HG03469 (cell line): ENCODE data around the gene HAUS8.
"Not testable (repeated sequence)": the region's sequence is repeated elsewhere in the genome, so short reads cannot be mapped to it uniquely, and the experiment has no call there.

Experiments used
- ATAC-seq: cut with Tn5 transposase; IDR thresholded peaks from one replicate; pipeline ENCODE4 v1.9.1; 2021; ENCODE audit warnings: mild to moderate bottlenecking, moderate library complexity, moderate number of reproducible peaks; ENCODE audit not compliant: unreplicated experiment

Gene HAUS8

DNA sequence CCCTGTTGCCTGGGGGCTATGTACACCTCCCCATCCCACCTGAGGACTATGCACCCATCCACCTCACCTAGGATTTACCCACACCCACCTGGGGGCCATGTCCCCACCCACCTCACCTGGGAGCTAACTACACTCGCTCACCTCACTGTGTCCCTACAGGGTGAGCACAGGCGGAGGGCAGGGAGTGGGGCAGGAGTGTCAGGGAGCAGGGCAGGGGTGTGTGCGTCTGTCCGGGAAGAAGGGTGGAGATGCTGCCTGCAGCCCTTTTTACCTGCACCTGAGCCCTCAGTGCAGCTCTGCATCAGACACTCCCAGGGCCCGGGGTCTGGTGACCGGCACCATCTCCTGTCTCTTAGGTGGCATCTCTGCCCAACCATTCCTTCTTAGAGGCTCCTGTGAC, 38.1 kb downstream of the HAUS8 start:
- ATAC-seq: no peak

DNA sequence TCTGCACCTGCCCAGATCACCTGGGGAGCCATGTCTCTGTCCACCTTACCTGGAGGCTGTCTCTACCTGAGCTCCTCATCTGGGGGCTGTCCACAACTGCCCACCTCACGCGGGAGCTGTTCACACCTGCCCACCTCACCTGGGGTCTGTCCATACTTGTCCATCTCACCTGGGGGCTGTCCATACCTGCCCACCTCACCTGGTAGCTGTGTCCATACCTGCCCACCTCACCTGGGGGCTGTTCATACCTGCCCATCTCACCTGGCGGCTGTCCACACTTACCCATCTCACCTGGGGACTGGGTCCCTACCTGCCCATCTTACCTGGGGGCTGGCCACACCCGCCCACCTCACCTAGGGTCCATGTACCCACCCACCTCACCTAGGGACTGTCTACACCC, 38.6 kb downstream of the HAUS8 start:
- ATAC-seq: no peak

DNA sequence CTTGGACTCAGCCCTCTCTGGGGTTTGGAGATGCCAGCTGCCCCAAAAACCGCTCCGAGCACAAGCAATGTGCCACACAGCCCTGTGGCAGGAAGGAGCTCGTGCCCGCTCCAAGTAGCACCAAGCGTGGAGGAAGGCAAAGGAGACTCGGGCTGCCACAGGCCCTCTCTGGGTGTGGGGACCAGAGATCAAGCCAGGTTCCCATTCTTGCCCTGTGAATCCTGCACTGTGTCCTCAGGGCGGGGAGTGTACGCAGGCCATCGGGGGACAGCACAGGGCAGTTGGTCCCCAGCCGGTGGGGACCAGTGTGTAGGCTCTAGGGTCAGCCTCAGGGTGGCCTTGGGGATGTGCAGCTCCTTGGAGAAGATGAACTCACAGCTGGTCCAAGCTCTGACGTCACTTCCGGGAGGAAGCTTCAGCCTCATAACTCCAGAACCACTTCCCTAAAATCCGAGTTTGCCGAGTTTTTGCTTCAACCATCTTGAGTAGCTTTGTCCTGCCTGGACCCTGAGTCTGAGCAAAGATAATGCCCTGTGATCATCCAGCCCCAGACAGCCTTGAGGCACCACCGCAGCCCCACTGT, 39.3 kb downstream of the HAUS8 start:
- no peak for ATAC-seq

DNA sequence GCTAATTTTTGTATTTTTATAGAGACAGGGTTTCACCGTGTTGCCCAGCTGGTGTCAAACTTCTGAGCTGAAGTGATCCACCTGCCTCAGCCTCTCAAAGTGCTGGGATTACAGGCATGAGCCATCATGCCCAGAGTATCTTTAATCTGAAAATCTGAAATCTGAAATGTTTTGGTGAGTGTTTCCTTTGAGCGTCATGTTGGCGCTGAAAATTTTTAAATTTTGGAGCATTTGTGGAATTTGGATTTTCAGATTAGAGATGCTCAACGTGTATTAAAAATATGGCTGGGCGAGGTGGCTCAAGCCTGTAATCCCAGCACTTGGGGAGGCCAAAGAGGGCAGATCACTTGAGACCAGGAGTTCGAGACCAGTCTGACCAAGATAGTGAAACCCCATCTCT, 43.5 kb downstream of the HAUS8 start:
- ATAC-seq: no peak

DNA sequence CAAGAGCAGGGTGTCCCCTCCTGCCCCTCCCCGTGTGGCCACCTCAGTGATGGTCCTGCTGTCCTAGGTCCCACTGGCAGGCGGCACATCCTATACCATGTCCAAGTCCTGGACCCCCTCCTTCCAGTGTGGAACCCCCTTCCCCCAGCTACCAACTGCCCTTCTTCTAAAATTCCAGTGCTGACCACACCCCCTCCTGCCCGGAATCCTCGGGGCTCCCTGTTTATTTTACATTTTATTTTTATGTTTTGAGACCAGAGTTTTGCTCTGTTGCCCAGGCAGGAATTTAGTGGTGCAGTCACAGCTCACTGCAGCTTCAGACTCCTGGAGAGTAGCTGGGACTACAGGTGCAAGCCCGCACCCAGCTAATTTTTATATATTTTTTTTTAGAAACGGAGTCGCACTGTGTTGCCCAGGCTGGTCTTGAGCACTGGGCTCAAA, 47.7 kb downstream of the HAUS8 start:
- ATAC-seq: no peak

DNA sequence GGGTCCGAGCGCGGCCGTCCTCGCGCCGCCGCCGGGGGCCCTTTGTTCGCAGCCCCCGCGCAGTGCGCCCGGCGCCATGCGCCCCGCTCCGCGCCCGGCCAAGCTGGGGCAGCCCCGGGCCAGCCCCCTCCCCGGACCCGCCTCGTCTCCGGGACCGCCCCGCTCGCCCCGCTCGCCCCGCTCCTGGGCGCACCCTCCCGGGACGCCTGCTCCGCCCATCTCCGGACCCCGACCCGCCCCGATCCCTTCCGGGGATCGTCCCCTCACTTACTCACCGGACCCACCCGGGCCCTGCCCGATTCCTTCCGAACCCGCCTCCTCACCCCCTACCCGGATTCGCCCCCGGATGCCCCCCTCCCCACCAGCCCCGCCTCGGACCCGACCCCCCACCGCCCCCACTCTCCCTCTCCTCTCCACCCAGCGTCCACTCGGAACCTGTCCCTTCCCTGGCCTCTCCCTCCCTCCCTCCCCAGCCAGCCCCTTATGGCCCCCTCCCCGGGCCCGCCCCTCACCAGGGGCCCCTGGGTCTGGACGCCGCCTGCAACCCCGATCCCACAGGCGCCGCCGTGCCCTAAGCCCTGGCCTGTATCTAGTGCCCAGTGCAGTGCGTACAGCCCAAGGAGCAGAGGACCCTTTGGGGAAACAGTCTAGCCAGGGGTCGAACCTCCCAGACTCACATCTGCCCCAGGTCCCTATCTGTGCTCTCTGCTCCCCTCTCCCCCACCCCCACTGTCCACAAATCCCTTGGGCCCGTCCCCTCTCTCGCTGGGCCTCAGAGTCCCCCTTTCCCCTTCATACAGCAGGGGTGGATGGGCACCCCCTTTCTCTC, 48.3 kb downstream of the HAUS8 start, which contains the start of gene CPAMD8:
TSS of gene CPAMD8 (minus strand) at position 105 of the 829 bp plus-strand sequence. CDS start 168 bp downstream, outside the sequence.
- ATAC-seq: no peak

DNA sequence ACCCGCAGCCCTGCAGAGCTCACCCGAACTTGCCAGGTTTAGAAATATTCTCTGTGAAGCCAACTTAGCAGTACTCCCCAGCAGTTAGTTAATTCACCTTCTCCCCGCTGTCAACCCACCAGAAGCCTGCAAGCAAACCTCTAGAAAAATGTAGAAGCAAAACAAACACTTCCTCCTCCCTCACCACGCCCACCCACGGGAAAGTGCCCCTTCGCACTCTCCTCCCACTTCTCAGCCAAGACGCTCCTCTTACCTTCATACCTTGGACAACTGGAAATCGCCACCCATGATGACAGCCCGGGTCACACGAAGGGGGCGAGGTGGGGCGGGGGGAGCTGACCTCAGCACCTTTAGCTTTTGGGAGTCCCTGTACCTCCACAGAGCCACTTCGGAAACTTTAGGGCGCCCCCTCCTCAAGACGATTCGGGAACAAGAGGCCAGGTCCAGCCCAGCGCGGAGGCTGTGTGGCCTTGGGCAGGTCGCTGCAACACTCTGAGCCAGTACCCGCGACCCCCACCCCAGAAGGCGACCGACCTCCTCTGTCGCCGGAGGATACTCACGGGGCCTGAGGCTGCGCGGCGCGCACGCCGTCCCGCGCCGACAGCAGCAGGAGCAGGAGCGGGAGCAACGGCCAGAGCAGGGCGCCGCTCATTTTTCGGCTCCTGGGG, 49.1 kb downstream of the HAUS8 start:
- no peak for ATAC-seq

DNA sequence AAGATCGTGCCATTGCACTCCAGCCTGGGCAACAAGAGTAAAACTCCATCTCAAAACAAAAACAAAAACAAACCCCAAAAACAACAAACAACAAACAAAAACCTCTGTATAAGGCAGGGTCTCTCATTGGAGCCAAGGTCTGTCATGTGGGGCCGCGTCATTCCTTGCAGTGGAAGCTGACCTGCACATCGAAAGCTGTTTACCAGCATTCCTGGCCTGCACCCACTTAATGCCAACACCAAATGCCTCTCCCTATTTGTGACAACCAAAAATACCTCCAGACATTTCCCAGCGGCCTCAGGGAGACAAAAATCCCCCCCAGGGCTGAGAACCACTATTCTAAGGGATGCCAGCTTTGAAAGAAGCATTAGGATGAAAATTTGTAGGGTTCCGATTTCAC, 49.9 kb downstream of the HAUS8 start:
- no peak for ATAC-seq

DNA sequence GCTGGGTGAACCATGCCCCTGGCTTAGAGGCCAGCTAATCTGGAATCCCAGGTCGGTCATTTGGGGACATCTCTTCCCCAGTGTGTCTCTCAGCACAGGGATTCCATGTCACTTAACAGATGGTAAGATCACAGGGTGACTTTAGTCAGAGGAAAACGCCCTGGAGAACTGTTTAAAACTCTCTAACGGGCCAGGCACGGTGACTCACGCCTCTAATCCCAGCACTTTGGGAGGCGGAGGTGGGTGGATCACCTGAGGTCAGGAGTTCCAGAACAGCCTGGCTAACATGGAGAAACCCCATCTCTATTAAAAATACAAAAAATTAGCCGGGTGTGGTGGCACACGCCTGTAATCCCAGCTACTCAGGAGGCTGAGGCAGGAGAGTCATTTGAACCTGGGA, 50.3 kb downstream of the HAUS8 start:
- not testable (repeated sequence) for ATAC-seq

DNA sequence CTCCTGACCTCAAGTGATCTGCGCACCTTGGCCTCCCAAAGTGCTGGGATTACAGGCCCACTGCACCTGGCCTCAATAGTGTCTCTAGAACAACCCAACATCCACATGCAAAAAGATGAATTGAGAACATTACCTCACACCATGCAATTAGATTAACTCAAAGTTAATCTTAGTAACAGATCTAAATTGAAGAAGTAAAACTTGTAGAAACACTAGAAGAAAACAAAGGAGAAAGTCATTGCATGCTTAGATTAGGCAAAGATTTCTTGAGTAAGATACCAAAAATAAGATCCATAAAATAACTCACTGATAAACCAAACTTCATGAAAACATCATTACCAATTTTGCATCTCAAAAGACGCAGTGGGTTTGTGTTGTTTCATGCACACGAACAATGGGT, 51.4 kb downstream of the HAUS8 start:
- ATAC-seq: no peak

DNA sequence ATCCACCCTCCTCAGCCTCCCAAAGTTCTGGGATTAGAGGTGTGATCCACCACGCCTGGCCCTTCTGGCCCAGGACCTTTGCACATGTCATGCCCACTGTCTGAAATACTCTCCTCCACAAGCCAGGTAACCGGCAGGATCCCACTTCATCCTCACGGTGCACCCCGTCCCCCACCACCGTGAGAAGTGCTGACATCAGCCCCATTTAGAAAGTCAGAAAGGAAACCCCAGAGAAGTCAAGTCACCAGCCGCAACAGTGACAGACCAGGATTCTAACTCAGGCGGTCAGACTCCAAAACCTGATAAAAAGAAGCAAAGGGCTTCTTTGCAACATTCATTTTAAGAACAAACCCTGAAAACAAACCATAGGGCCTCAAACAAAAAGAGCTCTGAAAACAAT, 52.5 kb downstream of the HAUS8 start:
- no peak for ATAC-seq

DNA sequence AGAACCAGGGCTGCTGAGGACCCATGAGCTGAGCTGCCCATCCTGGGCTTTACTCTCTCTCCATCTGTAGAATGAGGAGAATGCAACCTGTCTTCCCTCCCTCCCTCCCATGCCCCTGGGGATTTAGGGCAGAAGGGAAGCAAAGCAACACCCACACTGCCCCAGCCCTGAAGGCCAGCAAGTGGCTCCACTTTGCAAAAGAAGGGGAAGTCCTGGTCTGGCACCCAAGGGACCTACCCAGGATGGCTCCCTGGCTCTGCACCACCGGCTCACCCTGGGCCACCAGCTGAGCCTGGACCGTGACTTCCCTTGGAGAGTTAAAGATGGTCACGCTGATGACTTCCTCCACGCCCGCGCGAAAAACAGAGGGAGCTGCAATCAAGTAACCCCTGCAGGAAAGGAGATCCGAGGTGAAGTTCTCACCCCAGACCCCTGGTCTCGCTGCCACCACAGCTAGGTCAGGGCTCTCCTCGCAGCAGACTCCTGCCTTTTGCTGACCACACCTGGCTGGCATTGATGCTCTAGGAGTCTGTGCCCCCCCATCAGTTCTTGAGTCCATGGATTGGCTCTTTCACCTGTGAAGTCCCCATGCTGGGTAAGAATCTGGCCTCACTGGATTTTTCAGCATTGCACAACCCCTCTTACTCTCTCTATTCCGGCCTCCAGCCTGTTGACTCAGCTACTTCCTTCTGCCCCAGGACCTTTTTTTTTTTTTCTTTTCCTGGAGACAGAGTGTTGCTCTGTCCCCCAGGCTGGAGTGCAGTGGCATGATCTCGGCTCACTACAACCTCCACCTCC, 53.3 kb downstream of the HAUS8 start:
- no peak for ATAC-seq

DNA sequence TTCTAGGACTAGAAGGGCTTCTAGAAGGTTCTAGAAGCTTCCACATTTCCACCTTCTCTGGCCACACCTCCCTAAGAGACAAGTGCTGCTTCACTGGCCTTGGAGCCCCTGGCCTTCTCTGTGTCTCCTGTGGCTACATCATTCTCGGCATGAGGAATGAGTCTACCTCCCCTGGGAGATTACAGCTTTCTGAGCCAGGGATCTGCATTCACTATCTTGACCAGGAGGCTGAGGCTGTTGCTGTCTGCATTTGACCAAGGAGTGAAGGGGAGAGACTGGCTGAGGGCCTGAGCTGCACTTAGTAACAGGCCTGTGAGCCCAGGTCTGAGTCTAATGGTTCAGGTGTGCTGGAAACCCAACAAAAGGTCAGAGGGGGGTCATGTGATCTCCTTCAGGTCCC, 53.9 kb downstream of the HAUS8 start:
- ATAC-seq: no peak

DNA sequence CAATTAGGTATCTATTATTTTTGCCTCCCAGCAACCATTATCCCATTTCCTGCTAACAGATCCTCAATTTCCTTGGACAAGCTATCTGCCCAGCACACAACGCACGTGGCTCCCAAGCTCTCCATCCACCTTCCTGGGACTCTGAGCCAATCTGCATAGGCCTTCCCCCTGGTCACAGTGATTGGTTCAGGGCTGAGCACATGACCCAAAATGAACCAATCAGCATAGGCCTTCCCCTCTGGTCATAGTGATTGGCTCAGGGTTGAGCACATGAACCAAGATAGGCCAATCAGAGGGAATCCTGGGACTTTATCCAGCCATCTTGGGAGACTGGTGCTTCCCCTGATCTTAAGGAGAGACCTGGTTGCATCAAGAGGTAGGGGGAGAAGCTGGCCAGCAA, 54.4 kb downstream of the HAUS8 start:
- no peak for ATAC-seq

DNA sequence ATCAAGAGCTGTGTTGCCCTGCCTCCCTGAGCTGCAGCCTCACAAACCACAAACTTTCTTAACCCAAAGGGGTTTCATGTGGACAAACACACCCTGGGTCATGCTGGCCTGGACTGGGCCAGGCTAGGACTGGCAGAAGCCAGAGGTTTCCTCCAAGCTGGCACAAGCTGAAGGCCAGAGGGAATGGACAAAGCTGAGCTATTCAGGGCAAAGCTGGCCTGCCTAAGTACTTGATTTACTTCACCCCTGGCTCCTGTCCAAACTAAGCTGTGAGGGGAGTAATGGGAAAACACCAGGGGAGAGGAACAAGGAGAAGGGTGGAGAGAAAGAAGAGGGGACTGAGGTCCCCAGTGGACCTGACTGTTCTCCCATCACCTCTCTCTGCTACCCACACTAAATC, 54.9 kb downstream of the HAUS8 start:
- ATAC-seq: no peak

DNA sequence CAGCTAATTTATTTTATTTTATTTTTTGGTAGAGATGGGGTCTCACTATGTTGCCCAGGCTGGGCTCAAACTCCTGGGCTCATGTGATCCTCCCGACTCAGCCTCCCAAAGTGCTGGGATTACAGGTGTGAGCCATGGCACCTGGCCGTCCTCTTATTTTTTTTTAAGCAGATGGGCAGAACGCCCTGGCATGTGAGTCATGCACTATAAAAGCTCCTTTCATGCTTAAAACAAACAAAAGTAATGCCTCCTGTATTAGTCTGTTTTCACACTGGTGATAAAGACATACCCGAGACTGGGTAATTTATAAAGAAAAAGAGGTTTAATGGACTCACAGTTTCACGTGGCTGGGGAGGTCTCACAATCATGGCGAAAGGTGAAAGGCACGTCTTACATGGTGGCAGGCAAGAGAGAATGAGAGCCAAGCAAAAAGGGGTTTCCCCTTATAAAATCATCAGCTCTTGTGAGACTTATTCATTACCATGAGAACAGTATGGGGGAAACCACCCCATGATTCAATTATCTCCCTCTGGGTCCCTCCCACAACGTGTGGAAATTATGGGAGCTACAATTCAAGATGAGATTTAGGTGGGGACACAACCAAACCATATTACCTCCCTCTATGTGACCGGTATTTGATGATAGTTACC, 60.9 kb downstream of the HAUS8 start:
- not testable (repeated sequence) for ATAC-seq

DNA sequence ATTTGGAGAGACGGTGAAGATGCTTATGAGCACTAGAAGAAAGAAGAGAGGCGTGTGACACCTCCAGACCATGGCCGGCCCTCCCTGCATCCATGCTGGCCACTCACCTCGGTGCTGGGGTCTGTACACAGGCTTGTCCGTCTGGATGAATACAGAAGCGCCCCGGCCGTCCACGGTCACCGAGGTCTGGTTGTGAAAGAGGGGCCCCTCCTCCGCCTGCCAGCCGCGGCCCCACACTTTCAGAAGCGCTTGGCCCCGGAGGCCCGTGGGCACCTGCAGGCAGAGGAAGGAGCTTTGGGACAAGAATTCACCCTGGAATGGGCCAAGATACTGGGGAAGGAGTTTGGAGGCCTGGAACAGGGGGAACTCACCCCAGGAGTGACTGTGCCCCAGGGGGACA, 63.8 kb downstream of the HAUS8 start:
- ATAC-seq: no peak

DNA sequence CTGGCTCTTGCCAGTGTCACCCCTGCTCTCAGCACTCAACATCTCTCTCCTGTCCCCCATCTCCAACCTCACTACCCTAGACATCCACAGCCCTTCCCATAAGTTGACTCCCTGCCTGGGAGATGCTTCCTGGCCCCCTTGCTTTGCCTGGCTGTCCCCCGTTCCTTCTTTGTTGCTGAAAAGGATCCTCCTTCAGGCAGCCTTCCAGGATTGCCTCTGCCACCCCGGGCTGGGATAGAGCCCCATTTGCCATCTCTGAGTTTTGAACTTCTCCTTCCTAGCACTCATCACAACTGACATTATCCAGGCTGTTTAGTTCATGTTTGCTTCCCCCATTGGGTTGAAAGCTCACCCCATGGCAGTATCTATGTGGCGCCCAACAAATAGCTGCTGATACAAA, 68.7 kb downstream of the HAUS8 start:
- no peak for ATAC-seq

DNA sequence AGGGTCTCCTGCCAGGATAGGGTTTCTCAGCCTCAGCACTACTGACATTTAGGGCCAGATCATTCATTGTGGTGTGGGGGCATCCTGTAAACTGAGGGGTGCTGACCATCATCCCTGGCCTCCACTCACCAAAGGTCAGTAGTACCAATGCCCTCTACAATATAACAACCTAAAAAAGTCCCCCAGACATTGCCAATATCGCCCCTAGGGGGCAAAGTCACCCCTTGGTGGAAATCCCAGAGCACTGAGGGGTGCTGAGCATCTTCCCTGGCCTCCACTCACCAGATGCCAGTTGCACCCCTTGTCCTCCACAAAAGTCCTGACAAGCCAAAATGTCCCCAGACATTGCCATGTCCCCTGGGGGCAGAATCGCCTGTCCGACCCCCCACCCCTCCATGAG, 70.3 kb downstream of the HAUS8 start:
- ATAC-seq: no peak

DNA sequence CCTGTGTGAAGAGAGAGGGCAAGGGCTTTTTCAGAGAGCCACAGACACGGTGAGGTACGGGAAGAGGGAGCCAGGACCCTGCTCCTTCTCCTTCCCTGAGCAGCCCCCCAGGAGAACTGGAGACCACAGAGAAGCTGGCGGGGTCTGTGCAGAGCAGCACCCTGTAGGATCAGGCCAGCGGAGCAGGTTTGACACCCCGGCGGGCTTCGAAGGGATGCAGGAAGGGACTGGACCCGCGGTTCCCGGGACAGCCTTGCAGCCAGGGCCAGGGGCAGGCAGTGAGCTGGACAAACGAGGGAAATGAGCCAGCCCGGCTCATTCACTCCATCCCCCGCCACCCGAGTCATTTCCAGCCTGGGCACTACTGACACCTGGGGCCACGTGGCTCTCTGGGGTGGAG, 70.9 kb downstream of the HAUS8 start:
- no peak for ATAC-seq

DNA sequence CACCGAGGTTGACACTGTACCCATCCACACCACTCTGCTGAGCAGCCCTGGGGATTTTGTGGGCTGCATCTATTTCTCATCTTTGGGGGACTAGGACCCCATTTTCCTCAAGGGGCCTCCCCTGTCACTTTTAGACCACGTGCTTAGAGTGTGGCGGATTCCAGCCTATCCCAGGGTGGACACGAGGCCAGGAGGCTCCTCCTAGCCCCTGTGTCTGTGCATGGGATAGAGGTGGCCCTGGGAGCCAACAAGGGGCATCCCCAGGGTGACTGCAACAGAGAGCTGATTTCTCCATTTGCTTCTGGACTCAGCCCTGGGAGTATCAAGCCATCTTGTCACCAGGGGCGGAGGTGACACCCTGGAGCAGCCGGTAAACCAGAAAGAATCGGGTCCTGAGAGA, 72.8 kb downstream of the HAUS8 start:
- ATAC-seq: no peak
